Measurements from ENCODE around the gene SRRM3.

- TF ChIP-seq CTCF (conservative IDR thresholded peaks at IDR 0.05; ENCODE audit: low read length) (no peak), EZH2phosphoT487 (IDR thresholded peaks at IDR 0.05; ENCODE audit: borderline replicate concordance, low read depth, low read length) (no peak)
Observed at GRCh38 chr7:76222839-76223238, 21.1 kb downstream of the SRRM3 start.
